Muscle of leg (tissue), 11 donors: ENCODE measurements around the gene TRAM2. TPM values are rescaled to one million over a fixed set of nuclear protein-coding genes. Genes with fewer than 3 reads are reported as not detected.
A peak's percentile ranks its signal among the peaks of the same experiment; 100 is the strongest.

ENCODE experiments used
- DNase-seq: peaks from one replicate; pipeline ENCODE4 v3.0.0; 2013
- H3K27ac ChIP-seq: one replicate; pipeline ENCODE4 v1.5.1; 2013; ENCODE audit warnings: mild to moderate bottlenecking, low read length, control low read depth
- H3K27me3 ChIP-seq: one replicate; pipeline ENCODE4 v1.6.1; 2013; ENCODE audit warnings: low read length; ENCODE audit not compliant: control insufficient read depth, insufficient read depth
- H3K36me3 ChIP-seq: one replicate; pipeline ENCODE4 v1.6.1; 2013; ENCODE audit warnings: low read length; ENCODE audit not compliant: control insufficient read depth, insufficient read depth
- H3K4me1 ChIP-seq: one replicate; pipeline ENCODE4 v1.6.1; 2013; ENCODE audit warnings: low read length; ENCODE audit not compliant: control insufficient read depth, insufficient read depth
- H3K4me3 ChIP-seq: one replicate; pipeline ENCODE4 v1.5.1; 2013; ENCODE audit warnings: low read length, control low read depth
- H3K9me3 ChIP-seq: replicated peaks from 2 replicates; pipeline ENCODE4 v1.6.1; 2013; ENCODE audit warnings: low read depth, low read length; ENCODE audit not compliant: control insufficient read depth
- WGBS: methylation state at CpG from one replicate; pipeline ENCODE4 v1.1.5; 2013; ENCODE audit warnings: missing lambda C conversion rate; ENCODE audit not compliant: insufficient coverage; 5-methylcytosine and 5-hydroxymethylcytosine counted together
- polyA plus RNA-seq, 8 donors: library from polyadenylated mRNA; unstranded; fragments of 120-200 nt; gene quantifications; one replicate each; pipeline versions ENCODE4 v1.2.1 to v1.2.3, GENCODE V29; 2013; ENCODE audit warnings: inconsistent platforms in 1 of 8, low replicate concordance in 1 of 8; ENCODE audit not compliant: insufficient read length in 8 of 8, insufficient read depth in 1 of 8
- total RNA-seq: library from RNA; stranded (reverse); fragments of 120-200 nt; gene quantifications from one replicate; pipeline ENCODE4 v1.2.4, GENCODE V29; 2013

Gene TRAM2
- total and polyA plus RNA-seq, 9 donors = 15.8 to 32.7 (median 21.6) TPM

GRCh38 chr6:52505726-52506409 is 71.0 kb downstream of the TRAM2 start:
- H3K4me1 ChIP-seq = peaks cover 31% of the 10 kb centered on the region
- WGBS = 50% methylated on average over 9 of the region's 16 CpGs
- no peaks in the 10 kb centered on the region for H3K9me3 ChIP-seq
- peak overlapping the region; percentile 31 for H3K27ac ChIP-seq
- H3K27me3 ChIP-seq = no peaks in the 10 kb centered on the region
- H3K36me3 ChIP-seq = peaks cover 89% of the 10 kb centered on the region
- peak; percentile 81 for DNase-seq
- no peak overlapping the region for H3K4me3 ChIP-seq

- no peak for DNase-seq
- Histone ChIP-seq H3K36me3 (peaks cover 82% of the 10 kb centered on the region), H3K27me3 (no peaks in the 10 kb centered on the region), H3K27ac (peak overlapping the region; percentile 80), H3K4me3 (no peak overlapping the region), H3K4me1 (peaks cover 40% of the 10 kb centered on the region), H3K9me3 (no peaks in the 10 kb centered on the region)
- 100% methylated on average over 3 of the region's 10 CpGs for WGBS
Measured at GRCh38 chr6:52504782-52505136, 72.1 kb downstream of the TRAM2 start.

DNA sequence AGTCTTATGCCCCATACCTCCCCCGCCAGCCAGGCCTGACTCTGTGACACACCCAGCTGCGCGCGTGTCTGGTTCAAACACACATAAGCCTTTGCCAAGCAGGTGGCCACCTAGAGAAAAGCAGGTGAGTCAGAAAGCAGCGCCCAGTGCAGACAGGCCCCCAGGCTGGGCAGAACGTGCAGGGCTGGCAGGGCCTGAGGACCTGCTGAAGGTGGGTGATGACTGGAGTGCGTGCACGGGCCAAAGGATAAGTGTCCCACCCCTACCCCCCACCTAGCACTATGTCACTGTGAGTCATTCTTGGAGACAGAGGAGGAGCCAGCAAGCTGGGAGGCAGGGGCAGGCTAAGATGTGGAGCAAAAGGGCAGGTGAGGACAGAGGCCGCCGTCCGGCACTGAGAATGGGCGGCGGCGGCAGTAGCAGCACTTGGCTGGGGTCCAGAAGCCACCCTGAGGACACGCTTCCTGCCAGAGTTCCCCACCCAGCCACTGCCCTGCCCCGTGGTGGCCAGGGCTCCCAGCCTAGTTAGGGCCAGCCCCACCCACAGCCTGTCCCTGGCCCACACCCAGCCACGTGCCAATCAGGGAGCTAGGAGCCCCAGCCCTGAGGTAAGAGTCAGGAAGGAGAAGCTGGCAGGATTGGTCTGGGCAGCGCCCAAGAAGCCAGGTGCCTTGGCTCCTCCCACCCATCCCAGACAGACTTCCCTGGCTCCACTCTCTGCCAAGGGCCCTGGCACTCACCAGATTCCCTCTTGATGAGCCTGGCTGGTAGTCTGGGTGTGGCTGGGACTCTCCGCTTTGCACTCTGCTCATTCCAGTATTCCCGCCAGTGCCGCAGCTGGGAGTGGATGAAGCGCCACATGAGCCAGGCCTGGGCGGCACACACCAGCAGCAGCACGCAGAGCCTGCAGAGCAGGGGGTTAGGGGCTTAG is 72.7 kb downstream of the TRAM2 start:
- WGBS = 70% methylated on average over 19 of the region's 24 CpGs
- peak overlapping the region; percentile 80 for H3K27ac ChIP-seq
- no peak overlapping the region for H3K4me3 ChIP-seq
- peaks cover 46% of the 10 kb centered on the region for H3K4me1 ChIP-seq
- H3K27me3 ChIP-seq = no peaks in the 10 kb centered on the region
- DNase-seq = peak; percentile 84
- H3K9me3 ChIP-seq = no peaks in the 10 kb centered on the region
- peaks cover 77% of the 10 kb centered on the region for H3K36me3 ChIP-seq

GRCh38 chr6:52503323-52503747 is 73.5 kb downstream of the TRAM2 start:
- Histone ChIP-seq H3K4me1 (peaks cover 50% of the 10 kb centered on the region), H3K9me3 (no peaks in the 10 kb centered on the region), H3K4me3 (no peak overlapping the region), H3K36me3 (peaks cover 71% of the 10 kb centered on the region), H3K27ac (peak overlapping the region; percentile 80), H3K27me3 (no peaks in the 10 kb centered on the region)
- 50% methylated on average over 3 of the region's 5 CpGs for WGBS
- no peak for DNase-seq

GRCh38 chr6:52502306-52503029 is 74.4 kb downstream of the TRAM2 start:
- no peak overlapping the region for H3K27ac ChIP-seq
- no peaks in the 10 kb centered on the region for H3K9me3 ChIP-seq
- no peaks in the 10 kb centered on the region for H3K27me3 ChIP-seq
- peaks cover 56% of the 10 kb centered on the region for H3K4me1 ChIP-seq
- DNase-seq = no peak
- peaks cover 62% of the 10 kb centered on the region for H3K36me3 ChIP-seq
- WGBS = 86% methylated on average over 16 of the region's 20 CpGs
- no peak overlapping the region for H3K4me3 ChIP-seq

- WGBS = 86% methylated on average over 5 of the region's 9 CpGs
- peaks cover 52% of the 10 kb centered on the region for H3K4me1 ChIP-seq
- peak overlapping the region; percentile 63 for H3K27ac ChIP-seq
- no peaks in the 10 kb centered on the region for H3K9me3 ChIP-seq
- no peak for DNase-seq
- H3K36me3 ChIP-seq = peaks cover 50% of the 10 kb centered on the region
- no peaks in the 10 kb centered on the region for H3K27me3 ChIP-seq
- H3K4me3 ChIP-seq = no peak overlapping the region
Measured at GRCh38 chr6:52500238-52501129, 76.4 kb downstream of the TRAM2 start.

GRCh38 chr6:52499681-52500236 is 77.1 kb downstream of the TRAM2 start:
- Histone ChIP-seq H3K4me1 (peaks cover 44% of the 10 kb centered on the region), H3K9me3 (peaks cover under 1% of the 10 kb centered on the region), H3K36me3 (peaks cover 47% of the 10 kb centered on the region), H3K27me3 (no peaks in the 10 kb centered on the region), H3K4me3 (no peak overlapping the region), H3K27ac (peak overlapping the region; percentile 72)
- DNase-seq = no peak
- WGBS = 94% methylated on average over 4 of the region's 11 CpGs

GRCh38 chr6:52499026-52499425 is 77.8 kb downstream of the TRAM2 start:
- no peak overlapping the region for H3K4me3 ChIP-seq
- H3K4me1 ChIP-seq = peaks cover 37% of the 10 kb centered on the region
- DNase-seq = peak; percentile 50
- peaks cover 3% of the 10 kb centered on the region for H3K9me3 ChIP-seq
- H3K27me3 ChIP-seq = no peaks in the 10 kb centered on the region
- peaks cover 46% of the 10 kb centered on the region for H3K36me3 ChIP-seq
- no CpG with 5 or more reads among the region's 1 CpG for WGBS
- peak overlapping the region; percentile 72 for H3K27ac ChIP-seq

DNA sequence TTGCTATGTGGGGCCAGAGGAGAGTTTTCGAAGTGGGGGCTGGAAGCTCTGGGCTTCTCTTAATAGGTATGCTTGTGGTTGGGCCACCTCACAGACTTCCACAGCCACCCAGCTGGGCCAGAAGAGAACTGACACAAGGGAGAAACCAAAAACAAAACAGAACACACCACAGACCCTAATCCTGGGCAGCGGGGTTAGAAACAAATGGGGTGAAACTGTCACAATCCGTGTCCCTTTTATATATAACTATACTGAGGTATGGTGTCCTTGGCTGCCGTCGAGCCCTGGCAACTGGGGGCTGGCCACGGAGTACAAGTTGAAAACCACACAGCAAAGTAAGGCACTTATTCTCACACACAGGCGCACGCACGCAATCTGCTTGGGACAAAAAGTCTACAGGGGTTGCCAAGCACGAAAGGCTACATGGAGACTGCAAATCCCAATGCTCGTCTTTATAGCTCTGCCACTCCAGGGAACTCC is 78.3 kb downstream of the TRAM2 start:
- Histone ChIP-seq H3K9me3 (peaks cover 3% of the 10 kb centered on the region), H3K27me3 (no peaks in the 10 kb centered on the region), H3K4me3 (no peak overlapping the region), H3K36me3 (peaks cover 41% of the 10 kb centered on the region), H3K27ac (peak overlapping the region; percentile 72), H3K4me1 (peaks cover 33% of the 10 kb centered on the region)
- WGBS = 72% methylated on average over 6 of the region's 11 CpGs
- DNase-seq = peak; percentile 6
